ENCODE measurements around the gene UBE2E3. TPM values are rescaled to one million over a fixed set of nuclear protein-coding genes. Genes with fewer than 3 reads are reported as not detected.
A peak's percentile ranks its signal among the peaks of the same experiment; 100 is the strongest.

UBE2E3 gene
- total and polyA plus RNA-seq, 2 of the 4 experiments (the other 2 are of a cell fraction): 106 to 114 TPM

DNA sequence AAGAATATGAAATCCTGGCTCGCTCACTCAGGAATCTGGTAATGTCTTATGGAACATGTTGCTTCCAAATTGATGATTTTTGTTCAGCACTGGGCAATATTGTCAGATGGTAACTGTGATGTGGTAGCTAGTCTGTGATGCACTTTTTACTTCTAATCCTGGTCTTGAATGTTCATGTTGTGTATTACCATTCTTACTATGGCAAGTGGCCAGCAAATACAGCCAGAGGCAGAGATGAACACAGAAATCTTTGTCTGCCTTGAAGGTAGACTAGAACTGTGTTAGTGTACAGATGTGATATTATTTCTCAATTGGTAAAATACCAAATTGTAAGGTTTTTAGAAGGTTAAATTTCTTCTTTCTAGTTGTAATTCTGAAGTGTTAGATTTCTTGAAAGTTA, 83.3 kb downstream of the UBE2E3 start:
- no peak overlapping the region for H2AK9ac ChIP-seq (replicated peaks; ENCODE audit: low read depth, low read length, poor library complexity)
- no peak overlapping the region for H2BK5ac ChIP-seq (ENCODE audit: low read depth, low read length, poor library complexity, severe bottlenecking)
- no CpG with 5 or more reads among the region's 1 CpG for WGBS, 2 experiments (ENCODE audit: extremely low coverage in 2 of 2, insufficient read length in 1 of 2)
- H2BK120ac ChIP-seq (ENCODE audit: low read depth, low read length): no peak overlapping the region
- TF ChIP-seq, protein P1, sequence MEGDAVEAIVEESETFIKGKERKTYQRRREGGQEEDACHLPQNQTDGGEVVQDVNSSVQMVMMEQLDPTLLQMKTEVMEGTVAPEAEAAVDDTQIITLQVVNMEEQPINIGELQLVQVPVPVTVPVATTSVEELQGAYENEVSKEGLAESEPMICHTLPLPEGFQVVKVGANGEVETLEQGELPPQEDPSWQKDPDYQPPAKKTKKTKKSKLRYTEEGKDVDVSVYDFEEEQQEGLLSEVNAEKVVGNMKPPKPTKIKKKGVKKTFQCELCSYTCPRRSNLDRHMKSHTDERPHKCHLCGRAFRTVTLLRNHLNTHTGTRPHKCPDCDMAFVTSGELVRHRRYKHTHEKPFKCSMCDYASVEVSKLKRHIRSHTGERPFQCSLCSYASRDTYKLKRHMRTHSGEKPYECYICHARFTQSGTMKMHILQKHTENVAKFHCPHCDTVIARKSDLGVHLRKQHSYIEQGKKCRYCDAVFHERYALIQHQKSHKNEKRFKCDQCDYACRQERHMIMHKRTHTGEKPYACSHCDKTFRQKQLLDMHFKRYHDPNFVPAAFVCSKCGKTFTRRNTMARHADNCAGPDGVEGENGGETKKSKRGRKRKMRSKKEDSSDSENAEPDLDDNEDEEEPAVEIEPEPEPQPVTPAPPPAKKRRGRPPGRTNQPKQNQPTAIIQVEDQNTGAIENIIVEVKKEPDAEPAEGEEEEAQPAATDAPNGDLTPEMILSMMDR (conservative IDR thresholded peaks at IDR 0.05; ENCODE audit: low read depth, low read length): no peak
- TF ChIP-seq SMC3 (IDR thresholded peaks at IDR 0.05; ENCODE audit: low read depth, low read length): no peak
- no peak for TF ChIP-seq CEBPB (IDR thresholded peaks at IDR 0.05; ENCODE audit: low read depth, low read length)
- no peaks in the 10 kb centered on the region for H3K27me3 ChIP-seq (ENCODE audit: control insufficient read depth, insufficient read depth, low read length)
- no peak overlapping the region for H3K4ac ChIP-seq (ENCODE audit: low read depth, low read length)
- peaks cover 8 to 24% of the 10 kb centered on the region in 2 experiments; a peak in 3 of 4 replicates for H3K79me1 ChIP-seq (ENCODE audit: low read depth in 1 of 2, low read length in 2 of 2)
- no peak overlapping the region for H3K4me3 ChIP-seq (ENCODE audit: insufficient read depth, low read depth, low read length)
- no peaks in the 10 kb centered on the region for H4K20me1 ChIP-seq (ENCODE audit: insufficient read depth, low read length)
- H3K23ac ChIP-seq (ENCODE audit: low read depth, low read length): no peak overlapping the region
- BruUV-seq (replicated peaks): no TSS peak
- no peak overlapping the region for H3K18ac ChIP-seq (ENCODE audit: low read depth, low read length)
- H3K9me1 ChIP-seq (ENCODE audit: insufficient read depth, low read length): 0 out of 2 replicates have a peak, but pooled peaks cover 4% of the 10 kb centered on the region
- H4K91ac ChIP-seq (ENCODE audit: insufficient read depth, low read depth, low read length): no peak overlapping the region
- H3K36me3 ChIP-seq (ENCODE audit: control insufficient read depth, insufficient read depth, low read length): peaks cover 5% of the 10 kb centered on the region
- DNase-seq (peak; percentile 6), ATAC-seq (ENCODE audit: low read depth) (no peak)
- dilution Hi-C loops (cut with HindIII; ENCODE audit: low sequenced_read_pairs, unreplicated experiment) (no loop called here), intact Hi-C loops (cut with micrococcal nuclease) (no loop called here), in situ Hi-C loops (cut with MboI; ENCODE audit: low sequenced_read_pairs) (no loop called here)
- CTCF ChIA-PET: interaction anchor here (0.6 kb wide), 1 partner anchor 1575 kb away, joined by 3 read pairs; no protein-coding TSS in a partner anchor
- no peak overlapping the region for H3K4me2 ChIP-seq (ENCODE audit: low read depth, low read length)
- no peak overlapping the region for H3K56ac ChIP-seq (ENCODE audit: extremely low read depth, insufficient read depth, low read length)
- H3K14ac ChIP-seq (replicated peaks; ENCODE audit: low read depth, low read length): no peak overlapping the region
- POLR2A ChIA-PET (ENCODE audit: unreplicated experiment): no interaction called here
- no peak overlapping the region for H2BK20ac ChIP-seq (ENCODE audit: low read depth, low read length)
- no peak overlapping the region for H2AK5ac ChIP-seq (ENCODE audit: low read depth, low read length)
- H3K27ac ChIP-seq (ENCODE audit: insufficient read depth, low read length): no peak overlapping the region
- H3K9ac ChIP-seq (ENCODE audit: low read depth, low read length): no peak overlapping the region
- no peak overlapping the region for H4K8ac ChIP-seq (ENCODE audit: low read depth in 2 of 2, low read length in 2 of 2)
- H2BK15ac ChIP-seq (ENCODE audit: low read depth, low read length): no peak overlapping the region
- H4K5ac ChIP-seq (ENCODE audit: low read depth, low read length): no peak overlapping the region
- H3K9me3 ChIP-seq (ENCODE audit: control insufficient read depth, insufficient read depth, low read length): no peaks in the 10 kb centered on the region
- H3K4me1 ChIP-seq (ENCODE audit: control insufficient read depth, insufficient read depth, low read length): no peaks in the 10 kb centered on the region
- no peak overlapping the region for H2AFZ ChIP-seq (replicated peaks; ENCODE audit: low read length, poor library complexity)
